Measurements from ENCODE around the gene NAP1L5. TPM values are rescaled to one million over a fixed set of nuclear protein-coding genes. Genes with fewer than 3 reads are reported as not detected.

Gene NAP1L5
- total and polyA plus RNA-seq, 5 donors from 2014 or later = 1.8 to 9.0 (median 2.4) TPM

- no peak overlapping the region for H3K27ac ChIP-seq (ENCODE audit: insufficient read depth, low read length, poor library complexity, severe bottlenecking)
- Mint-ChIP-seq H3K9me3 (peaks cover 0 to 1% (median 0%) of the 10 kb centered on the region in 7 donors), H3K4me1 (peaks cover 0 to 6% (median 4%) of the 10 kb centered on the region in 4 donors), H3K4me3 (no peak overlapping the region), H3K27ac (peak overlapping the region in 1 of 3 donors; percentile 50), H3K27me3 (no peaks in the 10 kb centered on the region), H3K36me3 (peaks cover 78% of the 10 kb centered on the region)
- no peaks in the 10 kb centered on the region for H3K9me3 ChIP-seq (ENCODE audit: control insufficient read depth in 2 of 2, low read length in 2 of 2)
- H3K36me3 ChIP-seq (ENCODE audit: control insufficient read depth, insufficient read depth, low read length) = peaks cover 73% of the 10 kb centered on the region
- no peaks in the 10 kb centered on the region for H3K4me1 ChIP-seq (ENCODE audit: control insufficient read depth, insufficient read depth, low read length, poor library complexity, severe bottlenecking)
- H3K4me3 ChIP-seq (ENCODE audit: low read depth, low read length) = no peak overlapping the region
- ATAC-seq (ENCODE audit: low read depth in 2 of 2) (no peak), DNase-seq (no peak)
- H3K27me3 ChIP-seq (ENCODE audit: control insufficient read depth, insufficient read depth, low read length) = no peaks in the 10 kb centered on the region
These were observed 8.3 kb upstream of the NAP1L5 start for GRCh38 chr4:88705805-88706492.

- peaks cover 74% of the 10 kb centered on the region for H3K36me3 Mint-ChIP-seq
- Histone ChIP-seq H3K4me1 (ENCODE audit: control insufficient read depth, insufficient read depth, low read length, poor library complexity, severe bottlenecking) (no peaks in the 10 kb centered on the region), H3K36me3 (ENCODE audit: control insufficient read depth, insufficient read depth, low read length) (peaks cover 66% of the 10 kb centered on the region), H3K27me3 (ENCODE audit: control insufficient read depth, insufficient read depth, low read length) (no peaks in the 10 kb centered on the region), H3K9me3 (ENCODE audit: control insufficient read depth in 2 of 2, low read length in 2 of 2) (no peaks in the 10 kb centered on the region), H3K27ac (ENCODE audit: insufficient read depth, low read length, poor library complexity, severe bottlenecking) (no peak overlapping the region), H3K4me3 (ENCODE audit: low read depth, low read length) (no peak overlapping the region)
- no peak for ATAC-seq (ENCODE audit: low read depth in 2 of 2)
- no peaks in the 10 kb centered on the region for H3K9me3 Mint-ChIP-seq
- no peak for DNase-seq
- no peak overlapping the region for H3K4me3 Mint-ChIP-seq
- peak overlapping the region in 1 of 3 donors; percentile 50 for H3K27ac Mint-ChIP-seq
- H3K4me1 Mint-ChIP-seq = peaks cover 0 to 6% (median 4%) of the 10 kb centered on the region in 4 donors
- H3K27me3 Mint-ChIP-seq = no peaks in the 10 kb centered on the region
These were observed 7.6 kb upstream of the NAP1L5 start for GRCh38 chr4:88705223-88705622.

DNA sequence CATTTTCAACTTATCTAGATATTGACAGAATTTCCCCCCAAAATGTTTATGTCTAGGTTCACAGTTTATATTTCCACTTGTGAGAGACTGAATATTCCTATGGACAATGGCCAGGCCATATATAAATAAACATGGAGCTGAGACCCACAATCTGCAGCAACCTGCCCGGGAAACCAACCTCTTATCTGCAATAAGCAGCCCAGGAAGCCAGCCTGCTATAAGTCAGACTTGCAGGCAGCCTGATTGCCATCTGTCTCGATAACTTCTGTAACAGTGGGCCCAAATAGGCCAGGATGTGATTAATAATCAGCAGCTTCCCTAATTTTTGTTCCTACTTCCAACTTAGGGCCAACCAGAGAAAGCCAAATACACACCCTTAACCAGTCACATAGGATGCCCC lies 5.2 kb upstream of the NAP1L5 start:
- ATAC-seq (ENCODE audit: low read depth in 2 of 2) = no peak
- Histone ChIP-seq H3K4me1 (ENCODE audit: control insufficient read depth, insufficient read depth, low read length, poor library complexity, severe bottlenecking) (no peaks in the 10 kb centered on the region), H3K36me3 (ENCODE audit: control insufficient read depth, insufficient read depth, low read length) (peaks cover 55% of the 10 kb centered on the region), H3K4me3 (ENCODE audit: low read depth, low read length) (no peak overlapping the region), H3K9me3 (ENCODE audit: control insufficient read depth in 2 of 2, low read length in 2 of 2) (no peaks in the 10 kb centered on the region), H3K27me3 (ENCODE audit: control insufficient read depth, insufficient read depth, low read length) (no peaks in the 10 kb centered on the region), H3K27ac (ENCODE audit: insufficient read depth, low read length, poor library complexity, severe bottlenecking) (no peak overlapping the region)
- no peaks in the 10 kb centered on the region for H3K9me3 Mint-ChIP-seq
- peaks cover 64% of the 10 kb centered on the region for H3K36me3 Mint-ChIP-seq
- H3K4me1 Mint-ChIP-seq = peaks cover 4 to 8% (median 6%) of the 10 kb centered on the region in 4 donors
- no peak overlapping the region for H3K27ac Mint-ChIP-seq
- H3K27me3 Mint-ChIP-seq = no peaks in the 10 kb centered on the region
- no peak overlapping the region for H3K4me3 Mint-ChIP-seq
- no peak for DNase-seq

GRCh38 chr4:88698519-88698918 lies 890 bp upstream of the NAP1L5 start:
- peaks cover 9% of the 10 kb centered on the region for H3K4me1 ChIP-seq (ENCODE audit: control insufficient read depth, insufficient read depth, low read length, poor library complexity, severe bottlenecking)
- Mint-ChIP-seq H3K4me3 (peak overlapping the region in 2 of 4 donors; percentile 88 to 91), H3K9me3 (no peaks in the 10 kb centered on the region), H3K36me3 (peaks cover 34% of the 10 kb centered on the region), H3K27ac (peak overlapping the region; percentile 34 to 93 (median 93)), H3K27me3 (no peaks in the 10 kb centered on the region), H3K4me1 (peaks cover 11 to 23% (median 19%) of the 10 kb centered on the region in 4 donors)
- H3K9me3 ChIP-seq (ENCODE audit: control insufficient read depth in 2 of 2, low read length in 2 of 2) = no peaks in the 10 kb centered on the region
- no peak overlapping the region for H3K4me3 ChIP-seq (ENCODE audit: low read depth, low read length)
- ATAC-seq (ENCODE audit: low read depth in 2 of 2) (no peak), DNase-seq (no peak)
- H3K27ac ChIP-seq (ENCODE audit: insufficient read depth, low read length, poor library complexity, severe bottlenecking) = no peak overlapping the region
- H3K36me3 ChIP-seq (ENCODE audit: control insufficient read depth, insufficient read depth, low read length) = peaks cover 23% of the 10 kb centered on the region
- no peaks in the 10 kb centered on the region for H3K27me3 ChIP-seq (ENCODE audit: control insufficient read depth, insufficient read depth, low read length)

- no peaks in the 10 kb centered on the region for H3K27me3 Mint-ChIP-seq
- Histone ChIP-seq H3K9me3 (ENCODE audit: control insufficient read depth in 2 of 2, low read length in 2 of 2) (no peaks in the 10 kb centered on the region), H3K27me3 (ENCODE audit: control insufficient read depth, insufficient read depth, low read length) (no peaks in the 10 kb centered on the region), H3K36me3 (ENCODE audit: control insufficient read depth, insufficient read depth, low read length) (peaks cover 21% of the 10 kb centered on the region), H3K27ac (ENCODE audit: insufficient read depth, low read length, poor library complexity, severe bottlenecking) (peak overlapping the region; percentile 74), H3K4me3 (ENCODE audit: low read depth, low read length) (peak overlapping the region; percentile 79), H3K4me1 (ENCODE audit: control insufficient read depth, insufficient read depth, low read length, poor library complexity, severe bottlenecking) (peaks cover 9% of the 10 kb centered on the region)
- H3K36me3 Mint-ChIP-seq = peaks cover 21% of the 10 kb centered on the region
- H3K4me1 Mint-ChIP-seq = peaks cover 11 to 24% (median 20%) of the 10 kb centered on the region in 4 donors
- peak overlapping the region; percentile 88 to 95 (median 90) for H3K4me3 Mint-ChIP-seq
- peak overlapping the region in 2 of 3 donors; percentile 93 for H3K27ac Mint-ChIP-seq
- DNase-seq (peak; percentile 3 to 35 (median 6)), ATAC-seq (ENCODE audit: low read depth in 2 of 2) (no peak)
- H3K9me3 Mint-ChIP-seq = no peaks in the 10 kb centered on the region
These were observed 488 bp downstream of the NAP1L5 start for GRCh38 chr4:88697141-88697540.

DNA sequence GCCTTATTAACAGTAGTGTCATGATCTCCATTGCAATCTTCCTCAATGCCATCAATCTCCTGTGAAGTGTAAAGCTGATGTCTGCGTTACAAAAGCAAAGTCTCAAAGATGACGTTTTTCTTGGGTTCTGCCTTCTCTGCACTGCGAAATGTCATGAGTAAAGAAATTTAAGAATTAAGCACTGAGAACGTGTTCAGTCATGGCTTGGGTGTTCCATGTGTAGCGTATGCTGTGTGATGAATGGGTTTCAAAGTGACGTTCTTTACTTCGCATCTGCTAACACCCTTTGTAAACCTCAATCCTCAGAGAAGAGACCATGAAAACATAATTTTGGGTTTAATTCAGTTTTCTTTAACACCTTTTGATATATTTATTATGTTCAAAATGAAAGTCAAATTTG lies 999 bp downstream of the NAP1L5 start:
- Mint-ChIP-seq H3K27ac (peak overlapping the region in 2 of 3 donors; percentile 93), H3K36me3 (peaks cover 19% of the 10 kb centered on the region), H3K4me1 (peaks cover 11 to 24% (median 20%) of the 10 kb centered on the region in 4 donors), H3K27me3 (no peaks in the 10 kb centered on the region), H3K4me3 (peak overlapping the region; percentile 88 to 95 (median 90)), H3K9me3 (no peaks in the 10 kb centered on the region)
- Histone ChIP-seq H3K27ac (ENCODE audit: insufficient read depth, low read length, poor library complexity, severe bottlenecking) (peak overlapping the region; percentile 74), H3K36me3 (ENCODE audit: control insufficient read depth, insufficient read depth, low read length) (peaks cover 20% of the 10 kb centered on the region), H3K4me3 (ENCODE audit: low read depth, low read length) (peak overlapping the region; percentile 79), H3K9me3 (ENCODE audit: control insufficient read depth in 2 of 2, low read length in 2 of 2) (no peaks in the 10 kb centered on the region), H3K4me1 (ENCODE audit: control insufficient read depth, insufficient read depth, low read length, poor library complexity, severe bottlenecking) (peaks cover 9% of the 10 kb centered on the region), H3K27me3 (ENCODE audit: control insufficient read depth, insufficient read depth, low read length) (no peaks in the 10 kb centered on the region)
- peak in 1 of 3 donors; percentile 6 for DNase-seq
- ATAC-seq (ENCODE audit: low read depth in 2 of 2) = no peak

DNA sequence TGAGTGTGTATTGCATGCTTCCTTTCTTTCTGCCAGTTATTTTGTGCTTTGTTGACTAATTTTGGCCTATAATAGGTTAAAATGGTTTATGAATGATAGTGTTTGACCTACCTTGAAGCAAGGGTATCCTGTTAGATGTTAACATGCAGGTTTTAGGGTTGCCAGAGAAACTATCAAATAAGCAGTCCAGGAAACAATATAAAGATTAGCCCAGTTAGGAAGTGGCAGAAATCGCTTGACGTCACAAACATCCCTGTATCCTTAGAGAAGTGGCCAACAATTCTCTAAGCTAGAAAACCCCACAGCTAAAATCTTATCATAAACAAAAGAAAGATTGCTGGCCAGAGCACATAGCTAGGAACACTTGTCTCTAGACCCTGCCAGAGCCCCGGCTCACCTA lies 3.8 kb downstream of the NAP1L5 start:
- no peak overlapping the region for H3K27ac ChIP-seq (ENCODE audit: insufficient read depth, low read length, poor library complexity, severe bottlenecking)
- ATAC-seq (ENCODE audit: low read depth in 2 of 2) (no peak), DNase-seq (no peak)
- no peaks in the 10 kb centered on the region for H3K9me3 Mint-ChIP-seq
- H3K36me3 ChIP-seq (ENCODE audit: control insufficient read depth, insufficient read depth, low read length) = peaks cover 43% of the 10 kb centered on the region
- H3K27me3 Mint-ChIP-seq = no peaks in the 10 kb centered on the region
- H3K4me3 ChIP-seq (ENCODE audit: low read depth, low read length) = no peak overlapping the region
- H3K4me1 Mint-ChIP-seq = peaks cover 6 to 22% (median 17%) of the 10 kb centered on the region in 4 donors
- H3K9me3 ChIP-seq (ENCODE audit: control insufficient read depth in 2 of 2, low read length in 2 of 2) = no peaks in the 10 kb centered on the region
- H3K4me3 Mint-ChIP-seq = no peak overlapping the region
- no peak overlapping the region for H3K27ac Mint-ChIP-seq
- H3K36me3 Mint-ChIP-seq = peaks cover 29% of the 10 kb centered on the region
- H3K4me1 ChIP-seq (ENCODE audit: control insufficient read depth, insufficient read depth, low read length, poor library complexity, severe bottlenecking) = peaks cover 9% of the 10 kb centered on the region
- H3K27me3 ChIP-seq (ENCODE audit: control insufficient read depth, insufficient read depth, low read length) = no peaks in the 10 kb centered on the region

- no peaks in the 10 kb centered on the region for H3K27me3 ChIP-seq (ENCODE audit: control insufficient read depth, insufficient read depth, low read length)
- no peak overlapping the region for H3K4me3 ChIP-seq (ENCODE audit: low read depth, low read length)
- peak overlapping the region in 2 of 3 donors; percentile 21 to 28 for H3K27ac Mint-ChIP-seq
- peaks cover 49% of the 10 kb centered on the region for H3K36me3 Mint-ChIP-seq
- H3K27ac ChIP-seq (ENCODE audit: insufficient read depth, low read length, poor library complexity, severe bottlenecking) = no peak overlapping the region
- ATAC-seq (ENCODE audit: low read depth in 2 of 2) (no peak), DNase-seq (no peak)
- no peaks in the 10 kb centered on the region for H3K9me3 Mint-ChIP-seq
- no peaks in the 10 kb centered on the region for H3K4me1 ChIP-seq (ENCODE audit: control insufficient read depth, insufficient read depth, low read length, poor library complexity, severe bottlenecking)
- H3K4me1 Mint-ChIP-seq = peaks cover 0 to 7% (median 5%) of the 10 kb centered on the region in 4 donors
- H3K27me3 Mint-ChIP-seq = no peaks in the 10 kb centered on the region
- peaks cover 64% of the 10 kb centered on the region for H3K36me3 ChIP-seq (ENCODE audit: control insufficient read depth, insufficient read depth, low read length)
- H3K4me3 Mint-ChIP-seq = no peak overlapping the region
- no peaks in the 10 kb centered on the region for H3K9me3 ChIP-seq (ENCODE audit: control insufficient read depth in 2 of 2, low read length in 2 of 2)
These were observed 7.3 kb downstream of the NAP1L5 start for GRCh38 chr4:88690355-88690754.

Measured in CD4-positive, CD25-positive, alpha-beta regulatory T cell (primary cell).